B cell (primary cell): ENCODE data around the gene CASZ1. TPM values are rescaled to one million over a fixed set of nuclear protein-coding genes. Genes with fewer than 3 reads are reported as not detected.

ENCODE experiments used
- ATAC-seq: fragments of 200-7000 bp; cut with Tn5 transposase; one replicate; pipeline ENCODE4 v1.10.0; 2021; ENCODE audit warnings: low read depth, mild to moderate bottlenecking, moderate number of reproducible peaks, moderate library complexity
- CTCF ChIA-PET: fragments of 350-600 bp; sonication (Branson Sonifier 250); formaldehyde crosslinking; loops from one replicate; lab custom pipeline; 2021; ENCODE audit warnings: antibody characterized with exemption, inconsistent platforms; lab: Charles Lee
- POLR2A ChIA-PET: fragments of 350-600 bp; sonication (Branson Sonifier 250); formaldehyde crosslinking; loops from one replicate; lab custom pipeline; 2021; ENCODE audit warnings: antibody characterized with exemption; lab: Charles Lee
- DNase-seq: peaks from one replicate; pipeline ENCODE4 v3.0.0; 2013
- H2AFZ ChIP-seq: 2 replicates; pipeline ENCODE4 v1.6.1; 2012; ENCODE audit warnings: mild to moderate bottlenecking, low read depth, low read length; ENCODE audit not compliant: insufficient read depth, poor library complexity, severe bottlenecking
- H3K27ac ChIP-seq, 2 donors: 1 replicate in 1 of 2; 2 replicates in 1 of 2; pipeline ENCODE4 v1.5.1; 2012 to 2013; ENCODE audit warnings: low read length in 2 of 2, mild to moderate bottlenecking in 2 of 2, moderate library complexity in 1 of 2
- H3K27me3 ChIP-seq, 4 experiments: fragments of 200-600 bp in 1 of 4; sonication (generic) in 1 of 4; replicated peaks in 1 of 4; 1 replicate in 2 of 4; 2 replicates in 2 of 4; pipeline versions ENCODE4 v1.6.1 to v1.7.0; 2013 to 2016; ENCODE audit warnings: low read length in 3 of 4, mild to moderate bottlenecking in 2 of 4, mixed read lengths in 1 of 4, moderate library complexity in 1 of 4; ENCODE audit not compliant: insufficient read depth in 4 of 4, control insufficient read depth in 3 of 4; ENCODE audit errors: control extremely low read depth in 1 of 4
- H3K36me3 ChIP-seq, 2 experiments: replicated peaks in 1 of 2; 1 replicate in 1 of 2; 2 replicates in 1 of 2; pipeline versions ENCODE4 v1.6.1 to v1.7.1; 2013; ENCODE audit warnings: low read length in 1 of 2; ENCODE audit not compliant: insufficient read depth in 2 of 2, control insufficient read depth in 1 of 2; ENCODE audit errors: control extremely low read depth in 1 of 2, extremely low read depth in 1 of 2
- H3K4me1 ChIP-seq, 2 donors: fragments of 200-600 bp in 1 of 2; sonication (generic) in 1 of 2; 1 replicate in 1 of 2; 2 replicates in 1 of 2; pipeline versions ENCODE4 v1.5.1 to v1.6.1; 2013 to 2017; ENCODE audit warnings: low read length in 2 of 2; ENCODE audit not compliant: control insufficient read depth in 2 of 2, insufficient read depth in 2 of 2
- H3K4me2 ChIP-seq: replicated peaks from 2 replicates; pipeline ENCODE3; 2012; ENCODE audit warnings: mild to moderate bottlenecking, low read depth, low read length; ENCODE audit not compliant: poor library complexity, severe bottlenecking
- H3K4me3 ChIP-seq, 5 experiments: fragments of 200-600 bp in 1 of 5; sonication (generic) in 1 of 5; 1 replicate in 3 of 5; 2 replicates in 2 of 5; pipeline versions ENCODE4 v1.5.1 to v1.7.0; 2011 to 2016; ENCODE audit warnings: low read length in 4 of 5, mild to moderate bottlenecking in 4 of 5, low read depth in 2 of 5, control low read depth in 1 of 5, moderate library complexity in 1 of 5; ENCODE audit not compliant: insufficient read depth in 1 of 5; ENCODE audit errors: control extremely low read depth in 1 of 5, extremely low read depth in 1 of 5
- H3K79me2 ChIP-seq: fragments of 200-600 bp; sonication (generic); one replicate; pipeline ENCODE4 v1.6.0; 2016; ENCODE audit warnings: low read length; ENCODE audit not compliant: control insufficient read depth, insufficient read depth
- H3K9ac ChIP-seq: fragments of 200-600 bp; sonication (generic); 2 replicates; pipeline ENCODE4 v1.6.1; 2017; ENCODE audit warnings: mild to moderate bottlenecking, low read length, moderate library complexity
- H3K9me3 ChIP-seq, 3 donors: one replicate each; pipeline versions ENCODE4 v1.6.1 to v1.7.1; 2013; ENCODE audit warnings: low read length in 2 of 3; ENCODE audit not compliant: control insufficient read depth in 2 of 3, insufficient read depth in 1 of 3; ENCODE audit errors: control extremely low read depth in 1 of 3
- H4K20me1 ChIP-seq: 2 replicates; pipeline ENCODE4 v1.6.0; 2012; ENCODE audit warnings: mild to moderate bottlenecking, low read length; ENCODE audit not compliant: insufficient read depth, control insufficient read depth, poor library complexity, severe bottlenecking
- H3K27ac Mint-ChIP-seq: one replicate; pipeline ENCODE4 v1.8.0; 2021; ENCODE audit warnings: mixed read lengths
- H3K27me3 Mint-ChIP-seq: one replicate; pipeline ENCODE4 v1.8.0; 2021; ENCODE audit warnings: mixed read lengths
- H3K4me1 Mint-ChIP-seq: one replicate; pipeline ENCODE4 v1.8.0; 2021; ENCODE audit warnings: mixed read lengths
- H3K4me3 Mint-ChIP-seq: one replicate; pipeline ENCODE4 v1.8.0; 2021; ENCODE audit warnings: mixed read lengths
- H3K9me3 Mint-ChIP-seq: one replicate; pipeline ENCODE4 v1.8.0; 2022; ENCODE audit warnings: mixed read lengths; ENCODE audit not compliant: insufficient read depth
- EZH2 ChIP-seq: IDR thresholded peaks from 2 replicates; pipeline ENCODE4 v1.6.1; 2012; ENCODE audit warnings: borderline replicate concordance, low read depth, mild to moderate bottlenecking, moderate library complexity, low read length; ENCODE audit not compliant: insufficient read depth, poor library complexity, severe bottlenecking
- WGBS: methylation state at CpG from one replicate; pipeline ENCODE4 v1.1.5; 2013; ENCODE audit warnings: missing lambda C conversion rate; ENCODE audit not compliant: insufficient coverage; 5-methylcytosine and 5-hydroxymethylcytosine counted together
- intact Hi-C: fragments of 100-400 bp; cut with micrococcal nuclease; formaldehyde crosslinking; loops from one replicate; pipeline ENCODE4 v1.10.0; 2022
- polyA plus RNA-seq: library from polyadenylated mRNA; depleted of rRNA; stranded (reverse); fragments of >200 nt; gene quantifications from 2 replicates; pipeline ENCODE4 v1.2.3, GENCODE V29; 2012
- total RNA-seq, 2 donors: library from RNA; stranded (reverse); fragments of 120-200 nt in 1 of 2; gene quantifications; 1 replicate in 1 of 2; 2 replicates in 1 of 2; pipeline versions ENCODE4 v1.2.3 to v1.2.4, GENCODE V29; 2013 to 2022
- TF ChIP-seq, protein P1 (sequence below): fragments of 200-600 bp; IDR thresholded peaks from one replicate; pipeline ENCODE4 v1.8.0; 2022; ENCODE audit warnings: antibody characterized with exemption, mild to moderate bottlenecking

Gene CASZ1
- total and polyA plus RNA-seq, 2 donors (not counting 1 experiment from before 2014, with no cell fraction given) = 9.5 to 27.2 TPM

DNA sequence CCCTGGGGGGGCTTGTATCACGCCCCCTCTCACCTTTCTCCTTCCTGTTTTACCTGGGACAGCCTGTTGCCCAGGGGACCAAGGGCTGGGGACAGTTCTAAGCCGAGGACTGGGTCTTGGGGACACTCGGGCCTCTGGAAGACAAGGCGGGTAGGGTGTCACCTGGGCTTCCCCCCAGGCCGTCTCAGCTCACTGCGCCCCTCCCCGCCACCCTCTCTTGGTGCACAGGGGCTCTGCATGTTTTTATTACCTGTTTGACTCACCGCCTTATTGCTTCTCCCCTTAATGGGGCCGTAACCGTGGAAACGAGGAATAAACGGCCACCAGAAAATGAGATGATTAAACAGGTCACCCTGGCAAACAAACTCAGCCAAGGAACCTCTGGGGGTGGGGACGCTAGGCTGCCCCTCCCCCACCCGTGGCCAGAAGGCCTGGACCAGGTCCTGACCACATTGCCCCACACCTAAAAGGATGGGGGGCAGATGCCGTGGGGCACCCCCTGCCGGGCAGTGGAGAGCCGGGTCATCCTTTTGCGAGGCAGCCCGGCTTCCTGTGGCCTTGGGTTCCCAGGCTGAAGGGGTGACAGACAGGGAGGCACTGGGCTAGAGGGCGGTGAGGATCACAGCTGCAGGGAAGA, 109.9 kb downstream of the CASZ1 start:
- DNase-seq (no peak), ATAC-seq (no peak)
- Histone ChIP-seq H3K36me3 (peaks cover 0 to 6% of the 10 kb centered on the region in 2 experiments), H3K79me2 (peaks cover 98% of the 10 kb centered on the region), H3K4me1 (peaks cover 0 to 4% of the 10 kb centered on the region in 2 donors), H3K4me3 (no peak overlapping the region), H3K9me3 (no peaks in the 10 kb centered on the region), H3K9ac (no peak overlapping the region), H3K27me3 (no peaks in the 10 kb centered on the region), H3K27ac (no peak overlapping the region), H4K20me1 (peaks cover 98% of the 10 kb centered on the region), H2AFZ (no peak overlapping the region), H3K4me2 (no peak overlapping the region)
- peaks cover 8% of the 10 kb centered on the region for H3K4me1 Mint-ChIP-seq
- H3K27ac Mint-ChIP-seq = no peak overlapping the region
- whole genome bisulfite sequencing = 76% methylated on average over 13 of the region's 20 CpGs
- POLR2A ChIA-PET = no interaction called here
- CTCF ChIA-PET = no interaction called here
- no peak for TF ChIP-seq EZH2
- TF ChIP-seq, protein P1, sequence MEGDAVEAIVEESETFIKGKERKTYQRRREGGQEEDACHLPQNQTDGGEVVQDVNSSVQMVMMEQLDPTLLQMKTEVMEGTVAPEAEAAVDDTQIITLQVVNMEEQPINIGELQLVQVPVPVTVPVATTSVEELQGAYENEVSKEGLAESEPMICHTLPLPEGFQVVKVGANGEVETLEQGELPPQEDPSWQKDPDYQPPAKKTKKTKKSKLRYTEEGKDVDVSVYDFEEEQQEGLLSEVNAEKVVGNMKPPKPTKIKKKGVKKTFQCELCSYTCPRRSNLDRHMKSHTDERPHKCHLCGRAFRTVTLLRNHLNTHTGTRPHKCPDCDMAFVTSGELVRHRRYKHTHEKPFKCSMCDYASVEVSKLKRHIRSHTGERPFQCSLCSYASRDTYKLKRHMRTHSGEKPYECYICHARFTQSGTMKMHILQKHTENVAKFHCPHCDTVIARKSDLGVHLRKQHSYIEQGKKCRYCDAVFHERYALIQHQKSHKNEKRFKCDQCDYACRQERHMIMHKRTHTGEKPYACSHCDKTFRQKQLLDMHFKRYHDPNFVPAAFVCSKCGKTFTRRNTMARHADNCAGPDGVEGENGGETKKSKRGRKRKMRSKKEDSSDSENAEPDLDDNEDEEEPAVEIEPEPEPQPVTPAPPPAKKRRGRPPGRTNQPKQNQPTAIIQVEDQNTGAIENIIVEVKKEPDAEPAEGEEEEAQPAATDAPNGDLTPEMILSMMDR = no peak
- no peaks in the 10 kb centered on the region for H3K27me3 Mint-ChIP-seq
- intact Hi-C loops = no loop called here
- no peak overlapping the region for H3K4me3 Mint-ChIP-seq
- H3K9me3 Mint-ChIP-seq = no peaks in the 10 kb centered on the region

DNA sequence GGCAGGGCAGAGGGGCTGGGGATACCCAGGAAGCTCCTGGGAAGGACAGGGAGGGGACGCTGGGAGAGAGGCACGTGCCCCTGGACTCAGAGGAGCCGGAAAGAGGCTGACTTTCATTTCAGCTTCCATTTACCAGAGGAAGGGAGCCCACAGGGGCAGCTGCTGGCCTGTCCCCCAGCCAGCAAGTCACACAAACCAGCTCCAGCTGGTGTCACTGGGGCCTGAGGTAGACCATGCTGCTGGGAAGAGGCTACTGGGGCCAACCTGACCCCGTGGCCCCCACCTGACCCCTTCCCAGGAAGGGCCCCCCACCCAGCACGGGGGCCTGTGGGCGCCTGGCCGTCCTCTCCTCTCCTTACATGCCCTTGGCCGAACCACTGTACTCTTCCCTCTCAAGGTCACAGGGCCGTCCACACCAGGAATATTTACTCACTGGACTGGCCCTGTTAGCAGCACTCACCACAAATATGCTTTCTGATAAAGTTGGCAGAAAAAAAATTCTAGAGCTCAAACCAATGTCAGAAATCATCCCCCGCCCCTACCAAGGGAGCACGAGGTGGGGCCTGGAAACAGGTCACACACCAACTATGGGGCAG, 110.5 kb downstream of the CASZ1 start:
- intact Hi-C loops = no loop called here
- ATAC-seq (no peak), DNase-seq (no peak)
- ChIA-PET POLR2A (no interaction called here), CTCF (no interaction called here)
- Histone ChIP-seq H3K4me3 (no peak overlapping the region), H3K27ac (no peak overlapping the region), H3K4me1 (peaks cover 0 to 4% of the 10 kb centered on the region in 2 donors), H3K79me2 (peaks cover 97% of the 10 kb centered on the region), H3K9me3 (no peaks in the 10 kb centered on the region), H3K27me3 (no peaks in the 10 kb centered on the region), H4K20me1 (peaks cover 98% of the 10 kb centered on the region), H3K4me2 (no peak overlapping the region), H3K36me3 (peaks cover 0 to 6% of the 10 kb centered on the region in 2 experiments), H2AFZ (no peak overlapping the region), H3K9ac (no peak overlapping the region)
- Mint-ChIP-seq H3K27ac (no peak overlapping the region), H3K4me1 (peaks cover 8% of the 10 kb centered on the region), H3K9me3 (no peaks in the 10 kb centered on the region), H3K27me3 (no peaks in the 10 kb centered on the region), H3K4me3 (no peak overlapping the region)
- 94% methylated on average over 11 of the region's 11 CpGs for WGBS
- TF ChIP-seq, protein P1 = no peak
- no peak for TF ChIP-seq EZH2
